Measurements from ENCODE around the gene NAA38. TPM values are rescaled to one million over a fixed set of nuclear protein-coding genes. Genes with fewer than 3 reads are reported as not detected.
A peak's percentile ranks its signal among the peaks of the same experiment; 100 is the strongest.

NAA38 gene, protein sequence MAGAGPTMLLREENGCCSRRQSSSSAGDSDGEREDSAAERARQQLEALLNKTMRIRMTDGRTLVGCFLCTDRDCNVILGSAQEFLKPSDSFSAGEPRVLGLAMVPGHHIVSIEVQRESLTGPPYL
- polyA plus RNA-seq (2013, experiment 1 of 2; ENCODE audit: insufficient read length), result 53.3 TPM
- 31.3 TPM for polyA plus RNA-seq (2013, experiment 2 of 2; ENCODE audit: insufficient read length)

DNA sequence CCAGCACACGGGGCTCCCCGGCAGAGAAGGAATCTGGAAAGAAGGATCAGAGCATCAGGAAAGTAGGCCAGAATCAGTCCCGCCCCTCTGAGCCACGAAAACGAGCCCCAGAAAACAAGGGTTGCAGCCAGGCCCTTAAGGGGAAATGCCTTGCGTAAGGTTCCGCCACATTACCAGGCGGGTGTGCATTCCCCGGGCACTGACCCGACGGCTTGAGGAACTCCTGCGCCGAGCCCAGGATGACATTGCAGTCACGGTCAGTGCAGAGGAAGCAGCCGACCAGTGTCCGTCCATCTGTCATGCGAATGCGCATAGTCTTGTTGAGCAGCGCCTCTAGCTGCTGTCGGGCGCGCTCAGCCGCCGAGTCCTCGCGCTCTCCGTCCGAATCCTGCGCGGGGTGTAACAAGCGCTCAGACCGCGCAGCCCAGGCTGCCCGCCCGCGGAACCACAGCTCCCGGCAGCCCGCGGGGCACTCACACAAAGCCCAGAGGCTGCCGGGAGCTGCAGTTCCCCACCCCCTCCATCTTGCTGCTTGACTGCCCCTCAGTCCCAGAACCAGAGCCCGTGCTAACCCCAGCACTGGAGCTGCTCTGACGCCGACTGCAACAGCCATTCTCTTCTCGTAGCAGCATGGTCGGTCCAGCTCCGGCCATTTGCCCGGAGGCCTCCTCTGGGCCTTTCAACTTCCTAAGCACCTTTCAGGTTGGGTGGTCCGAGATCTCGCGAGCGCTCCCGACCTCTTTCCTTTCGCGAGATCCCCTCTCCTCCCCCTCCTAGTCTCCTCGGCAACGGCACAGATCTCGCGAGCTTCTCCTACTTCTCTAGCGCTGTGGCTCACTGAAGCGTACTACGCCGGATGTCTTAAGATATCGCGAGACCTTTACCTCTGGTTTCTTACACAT lies at the start of gene NAA38:
TSS of gene NAA38 (minus strand) at position 749 of the 902 bp plus-strand sequence. CDS start at position 653, 96 bp downstream.
- peak; percentile 100 for DNase-seq

DNA sequence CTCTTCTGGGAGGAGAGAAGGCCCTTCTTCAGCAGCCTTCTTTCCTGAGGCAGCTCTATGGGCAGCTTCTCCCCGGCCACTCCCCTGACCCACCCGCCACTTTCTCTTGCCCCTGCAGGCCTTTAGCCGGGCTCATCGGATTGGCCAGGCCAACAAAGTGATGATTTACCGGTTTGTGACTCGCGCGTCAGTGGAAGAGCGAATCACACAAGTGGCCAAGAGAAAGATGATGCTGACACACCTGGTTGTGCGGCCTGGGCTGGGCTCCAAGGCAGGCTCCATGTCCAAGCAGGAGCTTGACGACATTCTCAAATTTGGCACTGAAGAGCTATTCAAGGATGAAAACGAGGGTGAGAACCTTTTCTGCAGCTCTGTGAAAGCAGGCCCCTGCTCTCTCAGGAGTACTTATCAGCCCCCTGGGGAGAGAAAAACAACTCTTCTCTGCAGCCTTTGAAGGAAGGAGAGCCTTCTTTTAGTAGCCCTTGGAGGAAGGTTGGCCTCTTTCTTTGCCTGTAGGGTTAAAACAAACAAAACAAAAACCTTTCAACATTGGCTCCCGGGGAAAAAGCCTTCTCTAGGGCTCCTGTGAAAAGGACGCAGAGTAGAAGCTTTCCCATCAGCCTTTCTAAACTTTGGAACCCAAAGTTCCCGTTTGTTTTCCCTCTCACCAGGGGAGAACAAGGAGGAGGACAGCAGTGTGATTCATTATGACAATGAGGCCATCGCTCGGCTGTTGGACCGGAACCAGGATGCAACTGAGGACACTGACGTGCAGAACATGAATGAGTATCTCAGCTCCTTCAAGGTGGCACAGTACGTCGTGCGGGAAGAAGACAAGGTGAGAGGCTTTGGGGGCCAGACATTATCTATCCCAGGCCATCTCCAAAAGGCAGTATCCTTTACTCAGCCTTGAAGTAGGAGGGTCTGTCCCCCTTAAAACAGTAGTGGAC lies 46.1 kb upstream of the NAA38 start:
- DNase-seq, result no peak

DNA sequence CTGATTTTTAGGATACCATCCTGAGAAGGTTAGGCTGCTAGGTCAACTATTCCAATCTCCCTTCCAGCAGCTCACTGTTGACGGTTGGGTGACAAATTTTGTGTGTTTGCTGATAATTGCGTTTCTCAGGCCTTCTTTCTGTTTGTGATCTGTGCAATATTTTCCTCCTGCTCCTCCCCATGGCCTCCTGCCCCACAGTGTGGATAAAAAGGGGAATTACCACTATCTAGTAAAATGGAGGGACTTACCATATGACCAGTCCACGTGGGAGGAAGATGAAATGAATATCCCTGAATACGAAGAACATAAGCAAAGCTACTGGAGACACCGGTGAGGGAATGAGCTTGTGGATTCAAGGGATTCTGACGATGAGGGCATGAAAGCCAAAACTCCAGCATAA lies 40.4 kb upstream of the NAA38 start:
- peak; percentile 50 for DNase-seq

DNA sequence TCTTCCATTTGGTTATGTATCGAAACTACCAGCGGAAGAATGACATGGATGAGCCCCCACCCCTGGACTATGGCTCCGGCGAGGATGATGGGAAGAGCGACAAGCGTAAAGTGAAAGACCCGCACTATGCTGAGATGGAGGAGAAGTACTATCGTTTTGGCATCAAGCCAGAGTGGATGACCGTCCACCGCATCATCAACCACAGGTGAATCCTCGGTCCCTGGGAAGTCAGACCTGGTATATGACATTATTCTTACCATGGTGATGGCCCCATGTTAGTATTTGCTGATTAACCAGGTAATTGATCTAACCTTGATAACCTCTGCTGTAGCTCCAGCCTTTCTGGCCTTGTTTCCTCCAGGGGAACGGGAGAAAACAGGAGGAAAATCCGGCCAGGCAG lies 39.7 kb upstream of the NAA38 start:
- no peak for DNase-seq

DNA sequence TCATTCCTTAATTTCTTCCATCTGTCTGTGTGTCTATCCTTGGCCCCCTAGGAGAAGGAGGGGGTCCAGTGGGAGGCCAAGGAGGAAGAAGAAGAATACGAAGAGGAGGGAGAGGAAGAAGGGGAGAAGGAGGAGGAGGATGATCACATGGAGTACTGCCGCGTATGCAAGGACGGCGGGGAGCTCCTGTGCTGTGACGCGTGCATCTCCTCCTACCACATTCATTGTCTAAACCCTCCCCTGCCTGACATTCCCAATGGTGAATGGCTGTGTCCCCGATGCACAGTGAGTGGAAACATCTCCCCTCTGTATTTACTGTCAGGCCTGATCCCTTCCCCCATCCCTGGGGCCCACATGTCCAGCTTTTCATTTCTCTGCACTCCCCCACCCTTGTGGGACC lies 37.5 kb upstream of the NAA38 start:
- DNase-seq, result no peak

DNA sequence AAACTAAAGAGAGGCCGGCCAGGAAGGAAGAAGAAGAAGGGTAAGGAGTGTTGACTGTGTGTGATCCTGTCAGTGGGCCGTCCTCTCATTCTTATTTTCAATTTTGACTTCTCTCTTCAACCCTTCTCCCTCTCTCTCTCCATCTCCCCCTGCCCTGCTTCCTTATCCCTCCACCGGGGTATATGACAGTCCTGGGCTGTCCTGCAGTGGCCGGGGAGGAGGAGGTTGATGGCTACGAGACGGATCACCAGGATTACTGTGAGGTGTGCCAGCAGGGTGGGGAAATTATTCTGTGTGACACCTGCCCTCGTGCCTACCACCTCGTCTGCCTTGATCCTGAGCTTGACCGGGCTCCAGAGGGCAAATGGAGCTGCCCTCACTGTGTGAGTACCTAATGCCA lies 36.9 kb upstream of the NAA38 start:
- DNase-seq, result no peak

DNA sequence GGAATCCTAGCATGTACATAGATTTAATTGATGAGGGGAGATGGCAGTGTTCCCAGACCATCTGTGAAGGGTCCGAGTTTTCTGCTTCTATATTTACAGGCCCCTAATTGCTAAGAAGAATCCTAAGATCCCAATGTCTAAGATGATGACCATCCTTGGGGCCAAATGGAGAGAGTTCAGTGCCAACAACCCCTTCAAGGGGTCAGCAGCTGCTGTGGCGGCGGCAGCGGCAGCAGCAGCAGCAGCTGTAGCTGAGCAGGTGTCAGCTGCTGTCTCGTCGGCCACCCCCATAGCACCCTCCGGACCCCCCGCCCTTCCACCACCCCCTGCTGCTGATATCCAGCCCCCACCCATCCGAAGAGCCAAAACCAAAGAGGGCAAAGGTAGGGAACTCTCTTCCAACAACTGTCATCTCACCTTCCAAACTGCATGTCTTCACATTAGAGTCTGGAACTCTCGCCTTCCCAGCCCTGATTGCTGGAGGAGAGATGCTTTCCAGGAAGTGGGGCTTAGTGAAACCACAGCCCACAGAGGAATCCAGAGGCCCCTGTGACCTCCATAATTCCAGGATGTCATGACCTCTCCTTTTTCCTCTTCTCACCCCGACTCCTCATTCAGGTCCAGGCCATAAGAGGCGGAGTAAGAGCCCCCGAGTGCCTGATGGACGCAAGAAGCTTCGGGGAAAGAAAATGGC lies 36.0 kb upstream of the NAA38 start:
- DNase-seq, result no peak

DNA sequence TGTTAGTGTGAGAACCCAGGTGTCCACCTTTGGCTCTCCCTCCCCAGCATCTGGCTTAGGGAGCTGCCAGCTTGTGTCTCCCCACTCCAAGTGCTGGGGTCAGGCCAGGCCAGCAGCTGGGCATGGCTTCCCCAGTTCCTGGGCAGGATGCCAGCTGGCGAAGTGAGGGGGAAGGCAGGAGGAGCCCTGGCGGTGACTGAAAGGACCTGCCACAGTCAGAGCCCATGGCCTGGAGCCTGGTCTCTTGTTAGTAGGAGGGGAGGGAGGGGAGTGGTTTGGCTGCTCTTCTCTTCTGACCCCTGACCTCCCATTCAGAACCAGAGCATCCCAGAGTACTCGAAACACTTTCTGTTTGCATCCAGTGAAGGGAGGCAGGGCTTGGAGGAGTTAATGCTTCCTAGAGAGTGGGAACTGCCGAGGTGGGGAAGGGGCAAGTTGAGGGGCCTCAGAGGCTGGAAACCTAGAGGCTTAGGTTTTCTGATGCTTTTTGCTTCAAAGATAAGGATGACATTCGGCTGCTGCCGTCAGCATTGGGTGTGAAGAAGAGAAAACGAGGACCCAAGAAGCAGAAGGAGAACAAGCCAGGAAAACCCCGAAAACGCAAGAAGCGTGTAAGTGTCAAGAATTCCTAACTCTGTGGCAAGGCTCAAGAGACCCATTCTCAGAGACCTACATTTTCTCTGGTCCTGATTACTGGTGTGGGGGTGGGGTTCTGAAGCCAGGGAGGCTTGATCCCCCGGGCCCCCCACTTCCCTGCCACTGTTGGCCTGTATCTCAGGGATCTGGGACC lies 32.0 kb upstream of the NAA38 start:
- DNase-seq, result peak; percentile 93

DNA sequence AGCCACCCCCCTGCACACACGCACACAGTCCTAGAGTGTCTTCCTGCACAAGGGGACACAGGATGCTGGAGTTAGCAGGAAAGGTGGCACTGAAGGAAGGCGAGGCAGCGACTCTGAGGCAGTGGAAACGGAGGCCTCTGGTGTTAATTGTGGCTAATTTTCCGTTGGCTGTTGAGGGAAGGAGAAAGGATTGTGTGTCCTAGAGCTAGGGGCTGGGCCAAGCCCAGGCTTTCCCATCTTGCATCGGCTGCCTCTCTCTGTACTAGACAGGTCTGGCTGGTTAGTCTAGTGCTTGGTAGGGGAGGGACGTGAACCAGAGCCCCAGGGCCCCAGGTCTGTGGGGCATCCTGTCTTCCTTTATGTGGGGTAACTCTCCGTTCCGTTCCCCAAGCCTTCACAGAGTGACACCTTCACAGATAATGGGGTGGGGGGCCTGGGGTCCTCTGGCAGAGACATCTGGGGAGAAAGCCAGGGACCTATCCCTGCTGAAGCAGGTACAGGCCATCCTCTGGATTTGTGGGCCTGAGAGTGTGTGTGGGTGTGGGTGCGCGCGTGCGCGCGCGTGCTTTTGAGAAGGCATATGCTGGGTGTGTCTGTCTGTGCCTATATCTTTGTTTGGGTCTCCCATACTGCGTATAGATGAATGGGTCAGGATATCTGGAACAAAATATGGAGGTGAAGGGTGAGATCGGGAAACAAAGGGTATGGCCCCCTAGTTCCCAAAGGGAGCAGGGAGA lies 31.0 kb upstream of the NAA38 start, which contains the start of gene CHD3:
TSS of gene CHD3 (plus strand) at position 606 of the 737 bp plus-strand sequence. CDS start 212 bp downstream, outside the sequence.
- DNase-seq, result peak; percentile 10

DNA sequence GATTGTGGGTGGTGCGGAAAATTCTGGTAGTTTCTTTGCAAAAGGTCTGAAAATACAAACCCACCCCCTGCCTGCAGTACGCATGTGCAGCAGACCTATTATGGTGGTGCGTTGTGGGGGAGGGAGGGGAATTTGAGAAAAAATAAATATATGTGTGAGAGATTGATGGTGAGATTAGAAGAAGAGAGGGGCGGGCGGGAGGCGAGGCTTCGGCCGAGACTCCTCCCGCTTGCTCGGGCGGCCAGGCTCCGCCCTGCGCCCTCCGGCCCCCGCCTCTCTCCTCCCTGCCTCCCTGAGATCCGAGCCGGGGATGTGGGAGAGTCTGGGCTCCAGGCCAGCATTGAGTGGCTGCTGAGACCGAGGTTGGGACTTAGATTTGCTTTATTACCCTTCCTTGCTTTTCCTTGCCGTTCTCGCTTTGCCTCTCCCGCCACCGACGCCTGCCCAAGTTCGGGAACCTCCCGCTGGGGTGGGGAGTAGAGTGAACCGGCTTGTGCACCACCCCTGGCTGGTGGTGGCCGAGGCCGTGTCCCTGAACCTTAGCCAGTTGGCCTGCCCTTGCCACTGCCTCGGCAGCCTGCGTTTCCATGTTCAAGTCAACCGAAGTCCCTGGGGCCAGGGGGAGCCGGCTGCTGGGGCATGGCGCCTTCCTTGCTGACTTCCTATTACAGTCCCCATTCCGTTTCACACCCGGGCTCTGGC lies 30.3 kb upstream of the NAA38 start:
- peak; percentile 99 for DNase-seq

DNA sequence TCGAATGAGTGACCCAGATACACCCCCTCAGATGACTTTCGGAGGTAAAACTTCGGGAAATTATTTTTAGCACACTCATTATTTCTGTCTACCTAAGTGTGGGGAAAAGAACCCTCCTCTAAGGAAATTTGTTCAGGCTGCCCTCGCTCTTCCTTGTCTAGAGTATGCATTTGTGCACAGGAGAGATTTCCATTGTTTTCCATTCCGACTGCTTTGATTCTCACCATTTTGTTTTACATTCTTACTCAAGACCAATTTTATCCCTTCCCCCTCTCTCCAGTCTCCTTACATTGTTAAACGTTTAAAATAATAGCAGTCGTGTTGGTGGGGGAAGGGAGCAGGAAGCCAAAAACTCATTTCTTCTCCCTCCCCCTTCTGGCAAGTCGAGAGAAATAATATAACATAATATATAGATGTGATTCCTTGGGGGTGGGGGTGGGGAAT lies 29.7 kb upstream of the NAA38 start:
- no peak for DNase-seq

DNA sequence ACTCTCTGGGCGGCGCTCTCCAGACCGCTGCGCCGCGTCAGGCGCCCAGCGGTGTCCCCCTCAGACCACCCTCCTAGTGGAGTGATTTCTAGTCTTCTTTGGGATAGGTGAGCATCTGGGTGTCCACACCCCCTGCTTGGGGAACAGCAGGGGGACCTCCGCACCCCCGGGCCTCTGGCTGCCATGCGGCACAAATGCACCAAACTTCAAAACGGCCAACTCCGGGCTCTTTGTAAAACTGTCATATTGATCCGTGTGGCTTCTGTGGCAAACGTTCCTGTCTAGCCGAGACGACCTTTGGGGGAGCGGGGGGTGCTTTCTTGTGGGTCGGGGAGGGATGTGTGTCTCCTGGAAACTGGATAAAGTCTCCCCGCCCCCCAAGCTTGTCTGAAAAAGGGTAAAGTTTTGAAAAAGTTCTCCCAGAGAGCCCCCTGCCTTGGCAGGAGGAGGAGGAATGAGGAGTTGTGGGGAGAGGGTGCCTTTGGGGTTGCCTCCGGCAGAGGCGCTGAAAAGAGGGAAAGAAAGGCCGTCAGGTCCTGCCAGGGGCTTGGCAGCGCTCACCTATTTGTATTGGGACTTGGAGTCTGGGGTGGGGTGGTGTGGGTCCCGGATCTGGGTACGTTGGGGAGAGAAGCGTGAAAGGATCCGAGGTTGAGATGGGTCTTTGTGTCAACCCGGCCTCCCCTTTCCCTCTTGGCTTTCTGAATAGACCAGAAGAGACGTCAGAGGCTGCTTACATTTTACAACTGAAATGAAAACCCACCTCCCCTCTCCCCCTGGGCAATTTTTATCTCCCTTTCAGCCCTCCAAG lies 29.1 kb upstream of the NAA38 start:
- DNase-seq, result peak; percentile 27

DNA sequence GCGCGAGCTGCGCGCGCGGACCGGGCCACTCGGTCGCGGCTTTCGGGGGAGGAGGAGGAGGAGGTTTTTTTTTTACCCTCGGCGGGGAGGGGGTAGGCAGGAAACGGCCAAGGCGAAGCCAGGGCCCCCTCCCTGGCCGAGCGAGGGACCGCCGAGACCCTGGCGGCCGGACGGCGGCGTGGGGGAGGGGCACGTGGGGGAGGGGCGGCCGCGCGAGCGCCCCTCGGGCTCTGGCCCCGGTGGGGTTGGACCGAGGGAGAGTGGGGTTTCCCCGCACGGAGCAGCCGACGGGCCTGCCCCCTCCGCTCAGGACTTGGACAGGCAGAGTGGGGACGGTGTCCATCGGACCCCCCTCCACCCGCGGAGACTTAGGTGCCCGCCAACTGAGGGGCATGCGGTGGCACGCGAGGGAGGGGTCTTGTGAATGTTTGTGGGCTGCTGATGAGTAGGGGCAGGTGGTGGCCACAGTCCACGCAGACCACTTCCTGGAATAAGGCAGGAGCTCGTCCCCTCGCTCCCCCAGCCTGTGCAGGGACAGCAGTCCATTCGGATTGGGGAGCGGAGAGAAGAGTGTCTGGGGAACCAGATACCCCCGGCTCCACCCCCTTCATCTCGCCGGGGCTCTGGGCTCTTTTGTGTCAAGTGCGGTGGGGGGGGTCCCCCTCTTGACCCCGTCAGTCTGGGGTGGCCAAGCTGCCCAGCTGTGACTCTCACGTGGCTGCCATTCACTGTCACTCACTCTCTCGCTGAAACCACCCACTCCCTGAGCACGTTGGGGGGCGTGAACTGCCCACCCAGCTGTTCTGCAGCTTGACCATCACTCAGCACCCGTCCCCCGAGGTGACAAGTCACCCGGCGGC lies 28.2 kb upstream of the NAA38 start:
- DNase-seq, result peak; percentile 63

DNA sequence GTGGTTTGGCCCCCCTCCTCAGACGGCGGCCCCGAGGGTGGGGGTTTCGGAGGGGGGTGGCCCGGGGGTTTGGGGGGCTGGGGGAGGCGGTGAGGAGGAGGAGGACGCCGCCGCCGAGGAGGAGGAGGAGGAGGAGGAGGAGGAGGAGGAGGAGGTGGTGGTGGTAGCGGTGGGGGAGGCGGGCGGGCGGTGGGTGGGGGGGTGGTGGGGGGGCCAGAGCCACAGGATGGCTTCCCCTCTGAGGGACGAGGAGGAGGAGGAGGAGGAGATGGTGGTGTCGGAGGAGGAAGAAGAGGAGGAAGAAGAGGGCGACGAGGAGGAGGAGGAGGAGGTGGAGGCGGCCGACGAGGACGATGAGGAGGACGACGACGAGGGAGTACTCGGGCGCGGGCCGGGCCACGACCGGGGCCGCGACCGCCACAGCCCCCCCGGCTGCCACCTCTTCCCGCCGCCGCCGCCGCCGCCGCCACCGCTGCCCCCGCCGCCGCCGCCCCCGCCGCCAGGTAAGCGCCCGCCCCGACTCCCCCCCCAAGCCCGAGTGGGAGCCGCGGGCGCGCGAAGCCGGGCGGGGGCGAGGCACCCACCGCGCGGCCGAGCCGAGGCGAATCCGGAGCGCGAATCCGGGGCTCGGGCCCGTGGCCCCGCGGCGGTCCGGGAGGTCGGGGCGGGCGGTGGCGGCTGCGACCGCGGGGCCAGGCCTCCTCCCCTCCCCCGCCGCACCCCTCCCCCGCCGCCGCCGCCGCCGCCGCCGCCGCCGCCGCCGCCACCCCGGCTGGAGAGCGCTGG lies 27.4 kb upstream of the NAA38 start:
- peak; percentile 27 for DNase-seq

DNA sequence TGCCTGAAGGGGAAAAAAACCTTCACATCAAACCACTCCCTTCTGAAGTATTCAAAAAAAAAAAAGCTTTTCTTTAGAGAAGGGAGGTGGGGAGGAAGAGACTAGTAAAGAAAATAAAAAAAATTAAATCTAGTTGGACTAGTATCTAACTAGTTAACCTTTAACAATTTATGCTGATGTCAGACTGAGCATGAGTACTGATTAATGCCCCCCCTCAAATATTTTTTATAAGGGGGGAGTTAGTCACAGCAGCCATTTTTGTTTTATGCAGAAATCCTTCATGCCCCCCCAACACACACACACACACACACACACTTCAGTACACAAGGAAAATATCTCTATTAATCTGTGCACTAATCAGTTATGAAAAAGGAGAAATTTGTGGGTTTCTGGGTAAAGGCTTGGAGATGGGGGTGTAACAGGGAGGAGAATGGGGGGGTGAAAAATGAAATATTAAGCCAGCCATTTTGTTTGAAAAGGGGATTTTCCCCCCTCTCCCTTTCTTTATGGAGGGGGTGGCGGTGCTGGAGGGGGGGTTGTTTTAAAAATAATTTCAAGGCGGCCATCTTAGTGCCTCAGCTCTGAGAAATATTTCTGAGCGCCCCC lies 26.5 kb upstream of the NAA38 start:
- peak; percentile 53 for DNase-seq

DNA sequence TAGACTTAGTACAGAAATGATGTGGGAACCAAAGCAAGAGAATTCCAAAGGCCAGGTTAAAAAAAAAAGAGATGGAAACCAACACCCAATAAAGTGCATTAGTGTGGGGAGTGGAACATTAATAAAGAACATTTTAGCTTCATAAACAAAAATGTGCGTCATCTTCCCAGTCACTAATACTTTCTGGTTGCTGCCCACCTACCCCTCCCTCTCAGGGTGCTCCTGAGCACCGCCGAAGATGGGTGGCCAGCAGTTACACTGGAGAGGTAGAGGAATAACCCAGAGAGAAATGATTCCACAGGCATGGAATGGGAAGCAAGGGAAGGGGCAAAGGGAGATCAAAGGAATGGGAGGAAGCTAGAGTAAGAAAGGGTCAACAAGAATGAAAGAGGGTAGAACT lies 25.3 kb upstream of the NAA38 start:
- DNase-seq, result no peak

DNA sequence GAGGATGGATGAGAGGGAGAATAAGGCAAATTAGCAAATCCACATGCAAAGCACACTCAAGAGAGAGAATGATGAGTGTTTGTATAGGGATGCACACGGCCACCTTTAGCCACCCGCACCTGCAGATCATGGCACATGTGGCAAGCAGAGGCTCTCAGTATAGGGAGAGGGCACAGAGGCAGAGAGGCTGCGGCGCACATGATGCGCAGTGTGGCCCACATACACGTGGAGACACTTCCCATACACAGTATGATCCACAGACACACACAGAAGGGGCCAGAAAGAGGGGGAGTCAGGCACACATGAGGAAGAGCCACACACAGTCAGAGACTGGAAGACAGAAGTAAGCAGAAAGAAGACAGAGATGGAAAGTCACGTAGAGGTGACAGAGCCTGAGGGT lies 24.7 kb upstream of the NAA38 start:
- DNase-seq, result no peak
